HepG2 (cell line): Measurements from ENCODE around the gene BAIAP2L2. TPM values are rescaled to one million over a fixed set of nuclear protein-coding genes. Genes with fewer than 3 reads are reported as not detected.

ENCODE experiments used
- ASH2L ChIP-seq: fragments of 300-600, 200-600 bp; sonication (generic); IDR thresholded peaks from 2 replicates; pipeline ENCODE4 v1.7.0; 2017; ENCODE audit warnings: low read depth, mild to moderate bottlenecking, moderate library complexity, mixed read lengths, low read length; ENCODE audit not compliant: insufficient read length
- KDM5B ChIP-seq: sonication (generic); formaldehyde crosslinking; IDR thresholded peaks from 2 replicates; pipeline ENCODE4 v1.4.0; 2020; ENCODE audit warnings: missing genetic modification reagents, mild to moderate bottlenecking, borderline replicate concordance
- MEF2D ChIP-seq: sonication (generic); formaldehyde crosslinking; IDR thresholded peaks from 2 replicates; pipeline ENCODE4 v1.5.1; 2020; ENCODE audit warnings: mild to moderate bottlenecking, missing genetic modification reagents
- RBFOX2 ChIP-seq: fragments of 200-400 bp; formaldehyde crosslinking; IDR thresholded peaks from 2 replicates; pipeline ENCODE4 v1.6.1; 2017; ENCODE audit warnings: low read depth, mild to moderate bottlenecking, low read length
- SKI ChIP-seq: fragments of 450-650 bp; IDR thresholded peaks from one replicate; pipeline ENCODE4 v1.6.1; 2018; ENCODE audit warnings: mild to moderate bottlenecking; ENCODE audit not compliant: partially characterized antibody
- ZC3H4 ChIP-seq: sonication (generic); formaldehyde crosslinking; IDR thresholded peaks from 2 replicates; pipeline ENCODE4 v1.4.0; 2020; ENCODE audit warnings: missing genetic modification reagents, borderline replicate concordance
- ZNF432 ChIP-seq: sonication (generic); formaldehyde crosslinking; IDR thresholded peaks from 2 replicates; pipeline ENCODE4 v1.5.0; 2020; ENCODE audit warnings: missing genetic modification reagents, mild to moderate bottlenecking, borderline replicate concordance
- ZNF792 ChIP-seq: IDR thresholded peaks from 2 replicates; pipeline ENCODE4 v1.6.1; 2016
- polyA plus RNA-seq, 8 experiments: library from polyadenylated mRNA; depleted of rRNA in 3 of 8; stranded (reverse) in 7 of 8; unstranded in 1 of 8; fragments of >200 nt; fragmentation: Illumina TruSeq in 4 of 8; extraction: Trizol in 4 of 8; gene quantifications; 2 replicates each; pipeline versions ENCODE4 v1.2.1 to v1.2.3, GENCODE V29; 2011 to 2016; ENCODE audit warnings: low read depth in 4 of 8, missing spikeins in 1 of 8, mixed read lengths in 1 of 8; ENCODE audit not compliant: insufficient read depth in 1 of 8
- total RNA-seq, 5 experiments: library from RNA; depleted of rRNA; stranded (reverse); fragments of >200 nt; fragmentation: Illumina TruSeq; extraction: Trizol; gene quantifications; 2 replicates each; pipeline ENCODE4 v1.2.3, GENCODE V29; 2016; ENCODE audit warnings: low read depth in 1 of 5
- TF ChIP-seq, protein P1 (sequence below): sonication (generic); formaldehyde crosslinking; IDR thresholded peaks from 2 replicates; pipeline ENCODE4 v1.4.0; 2020; ENCODE audit warnings: low read depth, mild to moderate bottlenecking, missing genetic modification reagents
- TF ChIP-seq, protein P2 (sequence below): sonication (generic); IDR thresholded peaks from 2 replicates; pipeline ENCODE4 v1.6.1; 2016; ENCODE audit warnings: low read depth, borderline replicate concordance
- TF ChIP-seq, protein P3 (sequence below): sonication (generic); formaldehyde crosslinking; IDR thresholded peaks from 2 replicates; pipeline ENCODE4 v1.9.0; 2022; ENCODE audit warnings: low read depth, missing genetic modification reagents
- TF ChIP-seq, protein P4 (sequence below): sonication (generic); formaldehyde crosslinking; IDR thresholded peaks from 2 replicates; pipeline ENCODE4 v1.4.0; 2020; ENCODE audit warnings: missing genetic modification reagents
- TF ChIP-seq, protein P5 (sequence below): sonication (generic); formaldehyde crosslinking; IDR thresholded peaks from 2 replicates; pipeline ENCODE4 v1.4.0; 2020; ENCODE audit warnings: mild to moderate bottlenecking, missing genetic modification reagents
- TF ChIP-seq, protein P6 (sequence below): sonication (generic); formaldehyde crosslinking; IDR thresholded peaks from 2 replicates; pipeline ENCODE4 v1.5.1; 2020; ENCODE audit warnings: missing genetic modification reagents, mild to moderate bottlenecking, borderline replicate concordance
- TF ChIP-seq, protein P7 (sequence below): IDR thresholded peaks from 2 replicates; pipeline ENCODE4 v1.6.1; 2016; ENCODE audit warnings: control low read depth

Gene BAIAP2L2
- total and polyA plus RNA-seq, 2 of the 13 experiments (the other 11 are each of a cell fraction or from before 2014, with no cell fraction given): 4.4 to 7.5 TPM

DNA sequence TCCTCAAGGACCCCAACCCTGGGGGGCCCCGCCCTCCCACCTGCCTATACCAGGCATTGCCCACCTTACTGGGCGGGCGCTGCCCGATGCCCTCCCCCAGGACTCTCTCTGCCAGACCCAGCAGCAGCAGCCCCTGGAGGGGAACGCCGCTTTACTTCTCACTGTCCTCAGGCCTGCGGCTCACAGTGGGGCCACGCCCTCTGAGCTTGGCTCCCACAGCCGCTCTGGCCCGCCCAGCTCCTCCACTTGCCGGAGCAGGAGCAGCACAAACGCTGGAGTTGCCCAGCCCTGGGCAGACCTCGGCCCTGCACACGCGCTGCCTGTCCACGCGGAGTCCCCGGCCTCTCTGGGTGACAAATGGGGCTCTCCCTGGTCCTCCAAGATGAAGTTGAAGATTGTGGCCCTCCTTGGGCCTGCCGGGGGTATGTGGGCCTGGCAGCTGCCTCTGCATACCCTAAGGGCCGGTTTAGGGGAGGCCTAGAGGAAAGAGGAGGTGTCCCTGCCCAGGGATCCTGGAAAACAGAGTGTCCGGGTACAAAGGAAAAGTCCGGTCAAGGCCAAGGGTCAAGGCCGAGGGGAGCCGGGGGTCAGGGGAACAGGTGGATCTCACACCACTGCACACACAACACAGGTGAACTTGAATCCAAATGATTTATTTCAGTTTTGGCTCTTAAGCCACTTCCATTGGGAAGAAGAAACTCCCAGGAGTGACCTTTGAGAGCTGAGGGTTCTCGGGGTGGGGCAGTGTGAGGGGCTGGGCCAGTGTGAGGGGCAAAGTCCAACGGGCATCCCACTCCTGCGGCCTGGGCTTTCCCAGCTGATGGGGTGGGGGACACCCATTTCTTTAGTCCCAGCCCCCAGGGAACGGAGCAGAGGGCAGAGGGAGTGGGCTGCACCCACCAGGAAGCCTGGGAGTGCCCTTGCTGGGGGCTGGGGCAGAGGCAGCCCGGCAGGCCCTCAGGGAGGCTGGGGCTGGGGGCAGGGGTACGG is 674 bp upstream of the BAIAP2L2 start (continued):
- TF ChIP-seq, protein P1, sequence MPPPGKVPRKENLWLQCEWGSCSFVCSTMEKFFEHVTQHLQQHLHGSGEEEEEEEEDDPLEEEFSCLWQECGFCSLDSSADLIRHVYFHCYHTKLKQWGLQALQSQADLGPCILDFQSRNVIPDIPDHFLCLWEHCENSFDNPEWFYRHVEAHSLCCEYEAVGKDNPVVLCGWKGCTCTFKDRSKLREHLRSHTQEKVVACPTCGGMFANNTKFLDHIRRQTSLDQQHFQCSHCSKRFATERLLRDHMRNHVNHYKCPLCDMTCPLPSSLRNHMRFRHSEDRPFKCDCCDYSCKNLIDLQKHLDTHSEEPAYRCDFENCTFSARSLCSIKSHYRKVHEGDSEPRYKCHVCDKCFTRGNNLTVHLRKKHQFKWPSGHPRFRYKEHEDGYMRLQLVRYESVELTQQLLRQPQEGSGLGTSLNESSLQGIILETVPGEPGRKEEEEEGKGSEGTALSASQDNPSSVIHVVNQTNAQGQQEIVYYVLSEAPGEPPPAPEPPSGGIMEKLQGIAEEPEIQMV (CRISPR knock-in tag): no peak
- 0 out of 2 replicates have a peak, but pooled peaks have one; percentile 16 for TF ChIP-seq KDM5B
- TF ChIP-seq ASH2L: no peak
- no peak for TF ChIP-seq ZC3H4
- TF ChIP-seq MEF2D (CRISPR knock-in tag): 0 out of 2 replicates have a peak, but pooled peaks have one; percentile 1
- TF ChIP-seq, protein P2, sequence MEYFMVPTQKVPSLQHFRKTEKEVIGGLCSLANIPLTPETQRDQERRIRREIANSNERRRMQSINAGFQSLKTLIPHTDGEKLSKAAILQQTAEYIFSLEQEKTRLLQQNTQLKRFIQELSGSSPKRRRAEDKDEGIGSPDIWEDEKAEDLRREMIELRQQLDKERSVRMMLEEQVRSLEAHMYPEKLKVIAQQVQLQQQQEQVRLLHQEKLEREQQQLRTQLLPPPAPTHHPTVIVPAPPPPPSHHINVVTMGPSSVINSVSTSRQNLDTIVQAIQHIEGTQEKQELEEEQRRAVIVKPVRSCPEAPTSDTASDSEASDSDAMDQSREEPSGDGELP: peak; percentile 54; the same call in 1 of the 2 replicates
- TF ChIP-seq, protein P3, sequence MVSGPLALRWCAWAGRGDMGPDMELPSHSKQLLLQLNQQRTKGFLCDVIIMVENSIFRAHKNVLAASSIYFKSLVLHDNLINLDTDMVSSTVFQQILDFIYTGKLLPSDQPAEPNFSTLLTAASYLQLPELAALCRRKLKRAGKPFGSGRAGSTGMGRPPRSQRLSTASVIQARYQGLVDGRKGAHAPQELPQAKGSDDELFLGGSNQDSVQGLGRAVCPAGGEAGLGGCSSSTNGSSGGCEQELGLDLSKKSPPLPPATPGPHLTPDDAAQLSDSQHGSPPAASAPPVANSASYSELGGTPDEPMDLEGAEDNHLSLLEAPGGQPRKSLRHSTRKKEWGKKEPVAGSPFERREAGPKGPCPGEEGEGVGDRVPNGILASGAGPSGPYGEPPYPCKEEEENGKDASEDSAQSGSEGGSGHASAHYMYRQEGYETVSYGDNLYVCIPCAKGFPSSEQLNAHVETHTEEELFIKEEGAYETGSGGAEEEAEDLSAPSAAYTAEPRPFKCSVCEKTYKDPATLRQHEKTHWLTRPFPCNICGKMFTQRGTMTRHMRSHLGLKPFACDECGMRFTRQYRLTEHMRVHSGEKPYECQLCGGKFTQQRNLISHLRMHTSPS (CRISPR knock-in tag): peak; percentile 46; the same call in 1 of the 2 replicates
- TF ChIP-seq RBFOX2: peak; percentile 50
- no peak for TF ChIP-seq SKI
- TF ChIP-seq, protein P4, sequence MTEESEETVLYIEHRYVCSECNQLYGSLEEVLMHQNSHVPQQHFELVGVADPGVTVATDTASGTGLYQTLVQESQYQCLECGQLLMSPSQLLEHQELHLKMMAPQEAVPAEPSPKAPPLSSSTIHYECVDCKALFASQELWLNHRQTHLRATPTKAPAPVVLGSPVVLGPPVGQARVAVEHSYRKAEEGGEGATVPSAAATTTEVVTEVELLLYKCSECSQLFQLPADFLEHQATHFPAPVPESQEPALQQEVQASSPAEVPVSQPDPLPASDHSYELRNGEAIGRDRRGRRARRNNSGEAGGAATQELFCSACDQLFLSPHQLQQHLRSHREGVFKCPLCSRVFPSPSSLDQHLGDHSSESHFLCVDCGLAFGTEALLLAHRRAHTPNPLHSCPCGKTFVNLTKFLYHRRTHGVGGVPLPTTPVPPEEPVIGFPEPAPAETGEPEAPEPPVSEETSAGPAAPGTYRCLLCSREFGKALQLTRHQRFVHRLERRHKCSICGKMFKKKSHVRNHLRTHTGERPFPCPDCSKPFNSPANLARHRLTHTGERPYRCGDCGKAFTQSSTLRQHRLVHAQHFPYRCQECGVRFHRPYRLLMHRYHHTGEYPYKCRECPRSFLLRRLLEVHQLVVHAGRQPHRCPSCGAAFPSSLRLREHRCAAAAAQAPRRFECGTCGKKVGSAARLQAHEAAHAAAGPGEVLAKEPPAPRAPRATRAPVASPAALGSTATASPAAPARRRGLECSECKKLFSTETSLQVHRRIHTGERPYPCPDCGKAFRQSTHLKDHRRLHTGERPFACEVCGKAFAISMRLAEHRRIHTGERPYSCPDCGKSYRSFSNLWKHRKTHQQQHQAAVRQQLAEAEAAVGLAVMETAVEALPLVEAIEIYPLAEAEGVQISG (CRISPR knock-in tag): peak; percentile 60; the same call in 1 of the 2 replicates
- TF ChIP-seq, protein P5, sequence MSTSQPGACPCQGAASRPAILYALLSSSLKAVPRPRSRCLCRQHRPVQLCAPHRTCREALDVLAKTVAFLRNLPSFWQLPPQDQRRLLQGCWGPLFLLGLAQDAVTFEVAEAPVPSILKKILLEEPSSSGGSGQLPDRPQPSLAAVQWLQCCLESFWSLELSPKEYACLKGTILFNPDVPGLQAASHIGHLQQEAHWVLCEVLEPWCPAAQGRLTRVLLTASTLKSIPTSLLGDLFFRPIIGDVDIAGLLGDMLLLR (CRISPR knock-in tag): no peak
- TF ChIP-seq, protein P6, sequence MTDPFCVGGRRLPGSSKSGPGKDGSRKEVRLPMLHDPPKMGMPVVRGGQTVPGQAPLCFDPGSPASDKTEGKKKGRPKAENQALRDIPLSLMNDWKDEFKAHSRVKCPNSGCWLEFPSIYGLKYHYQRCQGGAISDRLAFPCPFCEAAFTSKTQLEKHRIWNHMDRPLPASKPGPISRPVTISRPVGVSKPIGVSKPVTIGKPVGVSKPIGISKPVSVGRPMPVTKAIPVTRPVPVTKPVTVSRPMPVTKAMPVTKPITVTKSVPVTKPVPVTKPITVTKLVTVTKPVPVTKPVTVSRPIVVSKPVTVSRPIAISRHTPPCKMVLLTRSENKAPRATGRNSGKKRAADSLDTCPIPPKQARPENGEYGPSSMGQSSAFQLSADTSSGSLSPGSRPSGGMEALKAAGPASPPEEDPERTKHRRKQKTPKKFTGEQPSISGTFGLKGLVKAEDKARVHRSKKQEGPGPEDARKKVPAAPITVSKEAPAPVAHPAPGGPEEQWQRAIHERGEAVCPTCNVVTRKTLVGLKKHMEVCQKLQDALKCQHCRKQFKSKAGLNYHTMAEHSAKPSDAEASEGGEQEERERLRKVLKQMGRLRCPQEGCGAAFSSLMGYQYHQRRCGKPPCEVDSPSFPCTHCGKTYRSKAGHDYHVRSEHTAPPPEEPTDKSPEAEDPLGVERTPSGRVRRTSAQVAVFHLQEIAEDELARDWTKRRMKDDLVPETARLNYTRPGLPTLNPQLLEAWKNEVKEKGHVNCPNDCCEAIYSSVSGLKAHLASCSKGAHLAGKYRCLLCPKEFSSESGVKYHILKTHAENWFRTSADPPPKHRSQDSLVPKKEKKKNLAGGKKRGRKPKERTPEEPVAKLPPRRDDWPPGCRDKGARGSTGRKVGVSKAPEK (CRISPR knock-in tag): no peak
- TF ChIP-seq, protein P7, sequence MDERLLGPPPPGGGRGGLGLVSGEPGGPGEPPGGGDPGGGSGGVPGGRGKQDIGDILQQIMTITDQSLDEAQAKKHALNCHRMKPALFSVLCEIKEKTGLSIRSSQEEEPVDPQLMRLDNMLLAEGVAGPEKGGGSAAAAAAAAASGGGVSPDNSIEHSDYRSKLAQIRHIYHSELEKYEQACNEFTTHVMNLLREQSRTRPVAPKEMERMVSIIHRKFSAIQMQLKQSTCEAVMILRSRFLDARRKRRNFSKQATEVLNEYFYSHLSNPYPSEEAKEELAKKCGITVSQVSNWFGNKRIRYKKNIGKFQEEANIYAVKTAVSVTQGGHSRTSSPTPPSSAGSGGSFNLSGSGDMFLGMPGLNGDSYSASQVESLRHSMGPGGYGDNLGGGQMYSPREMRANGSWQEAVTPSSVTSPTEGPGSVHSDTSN (CRISPR knock-in tag): no peak
- TF ChIP-seq ZNF792 (CRISPR knock-in tag): no peak
- TF ChIP-seq ZNF432 (CRISPR knock-in tag): no peak
